Measurements from ENCODE around the gene GDNF.

DNA sequence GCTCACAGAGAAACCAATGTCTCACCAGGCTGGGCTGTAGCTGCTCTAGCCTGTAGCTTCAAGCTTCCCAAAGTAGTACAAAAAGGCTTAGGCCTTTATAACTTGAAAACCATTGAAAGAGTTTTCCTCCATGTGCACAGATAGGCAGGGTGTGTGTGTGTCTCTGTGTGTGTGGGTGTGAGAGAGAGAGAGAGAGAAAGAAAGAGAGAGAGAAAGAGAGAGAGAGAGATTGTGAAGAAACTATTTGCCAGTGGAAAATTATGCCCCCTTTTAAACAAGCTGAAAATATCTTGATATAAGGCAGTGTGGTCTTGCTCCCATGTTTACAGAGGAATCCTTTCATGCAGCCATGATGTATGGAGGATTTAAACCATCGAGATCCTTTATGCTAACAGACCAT is 17.9 kb upstream of the GDNF start:
- TF ChIP-seq POLR2A (IDR thresholded peaks at IDR 0.05), result no peak
- TF ChIP-seq, protein P1, sequence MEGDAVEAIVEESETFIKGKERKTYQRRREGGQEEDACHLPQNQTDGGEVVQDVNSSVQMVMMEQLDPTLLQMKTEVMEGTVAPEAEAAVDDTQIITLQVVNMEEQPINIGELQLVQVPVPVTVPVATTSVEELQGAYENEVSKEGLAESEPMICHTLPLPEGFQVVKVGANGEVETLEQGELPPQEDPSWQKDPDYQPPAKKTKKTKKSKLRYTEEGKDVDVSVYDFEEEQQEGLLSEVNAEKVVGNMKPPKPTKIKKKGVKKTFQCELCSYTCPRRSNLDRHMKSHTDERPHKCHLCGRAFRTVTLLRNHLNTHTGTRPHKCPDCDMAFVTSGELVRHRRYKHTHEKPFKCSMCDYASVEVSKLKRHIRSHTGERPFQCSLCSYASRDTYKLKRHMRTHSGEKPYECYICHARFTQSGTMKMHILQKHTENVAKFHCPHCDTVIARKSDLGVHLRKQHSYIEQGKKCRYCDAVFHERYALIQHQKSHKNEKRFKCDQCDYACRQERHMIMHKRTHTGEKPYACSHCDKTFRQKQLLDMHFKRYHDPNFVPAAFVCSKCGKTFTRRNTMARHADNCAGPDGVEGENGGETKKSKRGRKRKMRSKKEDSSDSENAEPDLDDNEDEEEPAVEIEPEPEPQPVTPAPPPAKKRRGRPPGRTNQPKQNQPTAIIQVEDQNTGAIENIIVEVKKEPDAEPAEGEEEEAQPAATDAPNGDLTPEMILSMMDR (IDR thresholded peaks at IDR 0.05), result no peak
- TF ChIP-seq EP300 (IDR thresholded peaks at IDR 0.05), result no peak

Measured in tibial nerve (tissue), 4 donors.